Thymus (tissue), 11 donors: ENCODE measurements around the gene GSC. TPM values are rescaled to one million over a fixed set of nuclear protein-coding genes. Genes with fewer than 3 reads are reported as not detected.

Experiments
- DNase-seq, 9 donors: peaks; one replicate each; pipeline ENCODE4 v3.0.0-alpha.2; 2013; ENCODE audit warnings: low spot score in 9 of 9, low read depth in 6 of 9, missing footprints in 1 of 9
- H3K27ac ChIP-seq, 2 donors: one replicate each; pipeline ENCODE4 v1.5.1; 2013; ENCODE audit warnings: control low read depth in 1 of 2, low read depth in 1 of 2, low read length in 1 of 2, mild to moderate bottlenecking in 1 of 2, moderate library complexity in 1 of 2
- H3K27me3 ChIP-seq, 2 donors: one replicate each; pipeline ENCODE4 v1.5.1; 2013; ENCODE audit warnings: low read length in 1 of 2; ENCODE audit not compliant: control insufficient read depth in 2 of 2, insufficient read depth in 1 of 2
- H3K36me3 ChIP-seq, 2 donors: one replicate each; pipeline ENCODE4 v1.5.1; 2013; ENCODE audit warnings: low read length in 1 of 2, mild to moderate bottlenecking in 1 of 2, moderate library complexity in 1 of 2; ENCODE audit not compliant: control insufficient read depth in 2 of 2, insufficient read depth in 2 of 2
- H3K4me1 ChIP-seq, 2 donors: one replicate each; pipeline ENCODE4 v1.5.1; 2013; ENCODE audit warnings: low read length in 2 of 2; ENCODE audit not compliant: control insufficient read depth in 2 of 2, insufficient read depth in 2 of 2
- H3K4me3 ChIP-seq, 2 donors: one replicate each; pipeline ENCODE4 v1.5.1; 2013; ENCODE audit warnings: low read length in 2 of 2, control low read depth in 1 of 2, mild to moderate bottlenecking in 1 of 2
- H3K9me3 ChIP-seq, 2 donors: one replicate each; pipeline ENCODE4 v1.5.1; 2013; ENCODE audit warnings: low read length in 1 of 2, mild to moderate bottlenecking in 1 of 2; ENCODE audit not compliant: control insufficient read depth in 2 of 2, insufficient read depth in 1 of 2
- WGBS: extraction: QIAGEN DNeasy Blood & Tissue Kit; methylation state at CpG from one replicate; pipeline ENCODE4 v1.1.7; 2013; 5-methylcytosine and 5-hydroxymethylcytosine counted together
- polyA plus RNA-seq: library from polyadenylated mRNA; stranded (reverse); fragments of 200-250 nt; gene quantifications from one replicate; pipeline ENCODE4 v1.2.3, GENCODE V29; 2013
- total RNA-seq: library from RNA; stranded (reverse); fragments of 120-200 nt; gene quantifications from one replicate; pipeline ENCODE4 v1.2.4, GENCODE V29; 2013
- donor health status: healthy.

Gene GSC
- total and polyA plus RNA-seq, 2 donors: 0.27 to 0.52 TPM

- H3K36me3 ChIP-seq: no peaks in the 10 kb centered on the region
- H3K27ac ChIP-seq: no peak overlapping the region
- WGBS: 94% methylated on average over 7 of the region's 7 CpGs
- no peaks in the 10 kb centered on the region for H3K27me3 ChIP-seq
- H3K4me3 ChIP-seq: no peak overlapping the region
- H3K9me3 ChIP-seq: no peaks in the 10 kb centered on the region
- H3K4me1 ChIP-seq: no peaks in the 10 kb centered on the region
- DNase-seq: no peak
Observed at GRCh38 chr14:94793901-94794300, 24.0 kb upstream of the GSC start.

- H3K36me3 ChIP-seq: no peaks in the 10 kb centered on the region
- no peaks in the 10 kb centered on the region for H3K4me1 ChIP-seq
- DNase-seq: no peak
- H3K27ac ChIP-seq: no peak overlapping the region
- no peak overlapping the region for H3K4me3 ChIP-seq
- H3K27me3 ChIP-seq: peaks cover 0 to 2% of the 10 kb centered on the region in 2 donors
- WGBS: 83% methylated on average over 10 of the region's 10 CpGs
- H3K9me3 ChIP-seq: no peaks in the 10 kb centered on the region
Observed at GRCh38 chr14:94787655-94788054, 17.7 kb upstream of the GSC start.

- H3K27ac ChIP-seq: no peak overlapping the region
- no peaks in the 10 kb centered on the region for H3K4me1 ChIP-seq
- peaks cover 0 to 2% of the 10 kb centered on the region in 2 donors for H3K27me3 ChIP-seq
- no peaks in the 10 kb centered on the region for H3K36me3 ChIP-seq
- WGBS: 68% methylated on average over 5 of the region's 5 CpGs
- H3K4me3 ChIP-seq: no peak overlapping the region
- no peak for DNase-seq
- no peaks in the 10 kb centered on the region for H3K9me3 ChIP-seq
Observed at GRCh38 chr14:94787092-94787491, 17.2 kb upstream of the GSC start.

- no peaks in the 10 kb centered on the region for H3K36me3 ChIP-seq
- peaks cover 13 to 34% of the 10 kb centered on the region in 2 donors for H3K27me3 ChIP-seq
- H3K4me1 ChIP-seq: no peaks in the 10 kb centered on the region
- no peak for DNase-seq
- H3K4me3 ChIP-seq: no peak overlapping the region
- no peak overlapping the region for H3K27ac ChIP-seq
- H3K9me3 ChIP-seq: no peaks in the 10 kb centered on the region
- 56% methylated on average over 8 of the region's 8 CpGs for WGBS
Observed at GRCh38 chr14:94780536-94781399, 10.9 kb upstream of the GSC start.

- no peak for DNase-seq
- 96% methylated on average over 5 of the region's 5 CpGs for WGBS
Observed at GRCh38 chr14:94779713-94780112, 9.8 kb upstream of the GSC start.

GRCh38 chr14:94775871-94776210, 5.9 kb upstream of the GSC start:
- WGBS: 10% methylated on average over 2 of the region's 2 CpGs
- no peak overlapping the region for H3K4me3 ChIP-seq
- H3K27me3 ChIP-seq: peaks cover 59 to 81% of the 10 kb centered on the region in 2 donors

More at GRCh38 chr14:94779713-94780112, 9.8 kb upstream of the GSC start:
- Histone ChIP-seq H3K9me3 (no peaks in the 10 kb centered on the region), H3K27ac (no peak overlapping the region), H3K36me3 (no peaks in the 10 kb centered on the region), H3K27me3 (peaks cover 21 to 44% of the 10 kb centered on the region in 2 donors), H3K4me1 (no peaks in the 10 kb centered on the region), H3K4me3 (no peak overlapping the region)

GRCh38 chr14:94775091-94775870, 5.4 kb upstream of the GSC start:
- H3K36me3 ChIP-seq: no peaks in the 10 kb centered on the region
- 6% methylated on average over 20 of the region's 20 CpGs for WGBS
- peaks cover 1 to 7% of the 10 kb centered on the region in 2 donors for H3K9me3 ChIP-seq
- H3K4me1 ChIP-seq: no peaks in the 10 kb centered on the region
- no peak overlapping the region for H3K4me3 ChIP-seq
- peaks cover 64 to 83% of the 10 kb centered on the region in 2 donors for H3K27me3 ChIP-seq
- no peak overlapping the region for H3K27ac ChIP-seq
- DNase-seq: no peak

More at GRCh38 chr14:94775871-94776210, 5.9 kb upstream of the GSC start:
- DNase-seq: no peak
- Histone ChIP-seq H3K9me3 (peaks cover 1 to 7% of the 10 kb centered on the region in 2 donors), H3K27ac (no peak overlapping the region), H3K4me1 (no peaks in the 10 kb centered on the region), H3K36me3 (no peaks in the 10 kb centered on the region)

- 10% methylated on average over 11 of the region's 11 CpGs for WGBS
- Histone ChIP-seq H3K9me3 (peaks cover 1 to 7% of the 10 kb centered on the region in 2 donors), H3K4me1 (no peaks in the 10 kb centered on the region), H3K27me3 (peaks cover 72 to 88% of the 10 kb centered on the region in 2 donors), H3K27ac (no peak overlapping the region), H3K36me3 (no peaks in the 10 kb centered on the region), H3K4me3 (no peak overlapping the region)
- DNase-seq: no peak
Observed at GRCh38 chr14:94774344-94775090, 4.6 kb upstream of the GSC start.
